GM18499 (cell line): ENCODE results near the gene SGCD.
"Not testable (repeated sequence)": the region's sequence is repeated elsewhere in the genome, so short reads cannot be mapped to it uniquely, and the experiment has no call there.

Source experiments
- ATAC-seq: cut with Tn5 transposase; IDR thresholded peaks from one replicate; pipeline ENCODE4 v1.9.1; 2021; ENCODE audit warnings: moderate number of reproducible peaks; ENCODE audit not compliant: insufficient read depth, unreplicated experiment

Gene SGCD

GRCh38 chr5:156610582-156610981, 283.6 kb downstream of the SGCD start:
- not testable (repeated sequence) for ATAC-seq

DNA sequence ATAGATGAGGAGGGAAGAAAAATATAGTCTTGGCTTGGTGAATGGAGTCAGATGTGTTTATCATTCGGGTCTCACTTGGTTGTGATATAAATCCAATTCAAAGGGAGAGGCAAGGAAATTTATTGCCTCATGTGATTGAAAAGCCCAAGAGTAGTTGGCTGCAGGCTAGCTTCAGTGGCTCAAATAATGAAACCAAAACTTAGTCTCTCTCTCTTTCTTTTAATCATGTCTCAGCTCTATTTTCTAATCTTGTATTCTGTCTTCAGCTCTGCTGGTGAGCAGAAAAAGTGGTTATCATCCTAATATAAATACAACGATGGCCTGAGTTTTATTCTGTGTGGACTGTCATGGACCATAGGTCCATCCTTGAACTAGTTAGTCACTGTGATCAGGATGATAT, 288.9 kb downstream of the SGCD start:
- ATAC-seq, result no peak

DNA sequence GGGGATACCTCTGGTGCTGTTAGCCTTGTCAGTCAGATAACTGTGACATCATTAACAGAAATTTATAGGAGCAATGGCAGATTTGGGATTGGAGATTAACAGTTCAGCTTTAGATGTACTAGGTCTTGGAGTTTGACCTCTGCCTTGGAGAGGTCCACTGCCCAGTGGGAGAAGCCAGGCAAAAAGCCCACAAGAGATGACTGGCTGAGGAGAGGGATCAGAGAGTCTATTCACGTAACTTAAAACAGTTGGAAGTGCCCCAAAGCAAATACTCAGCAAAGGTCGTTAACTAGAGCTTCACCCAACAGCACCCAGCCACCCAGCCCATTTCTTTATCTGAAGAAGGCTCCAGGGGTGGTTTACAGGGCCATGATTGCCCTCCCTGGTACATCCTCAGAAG, 290.5 kb downstream of the SGCD start:
- ATAC-seq, result no peak

- ATAC-seq, result no peak
Observed at GRCh38 chr5:156618601-156619000, 291.6 kb downstream of the SGCD start.

GRCh38 chr5:156621719-156622118, 294.8 kb downstream of the SGCD start:
- ATAC-seq, result no peak

DNA sequence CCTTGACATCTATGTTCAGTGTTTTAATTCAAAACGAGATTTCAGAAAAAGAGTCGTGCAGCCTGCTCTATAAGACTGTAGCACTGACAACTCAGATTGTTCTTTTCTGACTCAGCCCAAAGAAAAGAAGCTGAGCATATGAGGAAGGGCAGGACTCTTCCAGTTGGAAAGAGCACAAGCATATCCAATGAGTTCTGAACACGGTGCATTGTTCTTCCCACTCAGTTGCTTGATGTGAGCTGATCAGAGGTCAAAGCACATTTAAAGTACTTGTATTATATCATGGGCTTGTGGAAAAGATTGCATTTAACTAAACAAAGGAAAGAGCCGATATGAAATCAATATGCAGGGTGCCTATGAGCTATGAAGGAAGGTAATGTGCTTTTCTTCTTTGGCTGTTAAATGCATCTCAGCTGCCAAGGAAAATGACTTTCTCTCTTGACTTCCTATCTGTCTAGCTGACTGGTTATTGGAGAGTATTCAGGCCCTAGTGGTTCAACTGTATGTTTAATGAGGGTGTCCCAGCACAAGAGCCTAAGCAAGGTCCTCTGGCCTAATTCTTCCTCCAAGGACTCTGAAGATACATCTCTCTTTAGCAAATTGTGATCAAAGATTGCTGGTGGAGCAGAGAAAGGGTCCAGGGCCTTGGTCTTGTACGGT, 296.5 kb downstream of the SGCD start:
- no peak for ATAC-seq

- no peak for ATAC-seq
Observed at GRCh38 chr5:156624686-156625085, 297.7 kb downstream of the SGCD start.

DNA sequence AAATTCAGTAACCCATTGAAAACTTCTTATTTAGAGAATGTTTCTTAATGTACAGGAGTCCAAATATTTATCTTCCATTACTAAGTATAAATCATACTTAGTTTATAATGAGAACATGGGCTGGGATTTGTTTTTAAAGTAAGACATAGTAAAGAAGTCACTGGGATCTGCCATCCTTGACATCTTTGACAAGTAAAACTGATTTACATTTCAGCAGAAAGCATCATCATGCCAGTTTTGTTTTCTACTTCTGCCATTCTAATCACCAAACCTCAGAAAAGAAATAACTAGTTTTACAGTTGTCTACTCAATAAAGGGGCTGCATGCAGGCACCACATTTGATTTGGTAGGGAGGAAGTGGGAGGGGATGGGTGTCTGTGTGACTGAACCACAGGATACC, 301.5 kb downstream of the SGCD start:
- no peak for ATAC-seq

GRCh38 chr5:156631005-156631404, 304.0 kb downstream of the SGCD start:
- ATAC-seq, result no peak

- no peak for ATAC-seq
Observed at GRCh38 chr5:156634301-156634700, 307.3 kb downstream of the SGCD start.

GRCh38 chr5:156640691-156641241, 313.8 kb downstream of the SGCD start:
- no peak for ATAC-seq

GRCh38 chr5:156641686-156642085, 314.7 kb downstream of the SGCD start:
- ATAC-seq, result no peak

GRCh38 chr5:156647034-156647451, 320.1 kb downstream of the SGCD start:
- ATAC-seq, result no peak

DNA sequence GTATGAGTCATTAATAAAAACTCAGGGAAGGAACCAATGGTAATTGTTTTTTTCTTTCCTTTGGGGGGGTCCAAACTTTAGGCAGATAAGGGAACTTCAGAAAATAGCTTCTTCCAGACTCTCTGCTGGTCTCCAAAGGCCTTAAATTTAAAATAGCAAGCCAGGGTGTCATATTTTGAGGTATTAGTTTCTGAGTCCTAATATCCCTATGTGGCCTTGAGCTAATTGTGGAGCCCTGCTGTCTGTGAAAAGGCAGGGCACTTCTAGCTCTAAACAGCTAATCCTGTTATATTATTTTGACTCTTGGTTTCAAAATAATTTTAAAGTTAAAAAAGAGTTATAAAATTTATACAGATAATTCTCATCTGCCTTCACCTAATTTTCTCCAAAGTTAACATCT, 327.5 kb downstream of the SGCD start:
- no peak for ATAC-seq

- no peak for ATAC-seq
Observed at GRCh38 chr5:156655732-156656131, 328.8 kb downstream of the SGCD start.

GRCh38 chr5:156664832-156665231, 337.9 kb downstream of the SGCD start:
- not testable (repeated sequence) for ATAC-seq

- ATAC-seq, result not testable (repeated sequence)
Observed at GRCh38 chr5:156666686-156667085, 339.7 kb downstream of the SGCD start.

DNA sequence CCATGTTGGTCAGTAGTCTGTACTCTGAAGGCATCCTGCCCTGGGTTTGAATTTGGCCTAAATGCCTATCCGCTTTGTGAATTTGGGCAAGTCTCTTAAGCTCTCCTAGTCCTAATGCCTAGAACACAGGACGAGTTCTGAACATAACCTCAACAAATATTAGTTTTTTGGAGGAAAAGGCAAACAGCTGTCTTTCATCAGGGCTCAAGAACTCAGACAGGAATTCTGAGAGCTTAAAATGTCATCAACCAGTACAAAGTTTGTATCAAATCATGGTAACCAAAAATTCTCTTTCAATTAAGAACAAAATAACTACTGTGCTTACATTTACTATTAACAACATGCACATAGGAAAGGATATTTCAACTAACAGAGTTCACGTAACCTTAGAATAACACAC, 340.7 kb downstream of the SGCD start:
- ATAC-seq, result no peak

DNA sequence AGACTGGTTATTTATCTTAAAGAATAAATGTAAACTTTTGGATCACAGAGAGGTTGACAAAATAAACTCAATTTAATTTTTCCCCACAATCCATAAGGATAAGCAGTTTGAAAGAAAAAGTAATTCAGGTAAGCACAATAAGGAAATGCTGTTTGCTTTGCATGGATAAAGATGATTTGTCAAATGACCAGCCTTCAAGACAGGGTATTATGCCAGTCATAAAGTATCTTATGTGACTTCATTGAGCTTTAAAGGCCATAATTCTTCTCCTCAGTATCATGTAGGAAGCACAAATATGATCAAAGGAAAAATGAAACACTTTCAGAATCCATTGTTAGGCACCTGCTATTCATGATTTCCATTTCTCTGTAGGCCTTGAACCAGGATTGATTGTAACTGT, 342.5 kb downstream of the SGCD start:
- ATAC-seq, result no peak

DNA sequence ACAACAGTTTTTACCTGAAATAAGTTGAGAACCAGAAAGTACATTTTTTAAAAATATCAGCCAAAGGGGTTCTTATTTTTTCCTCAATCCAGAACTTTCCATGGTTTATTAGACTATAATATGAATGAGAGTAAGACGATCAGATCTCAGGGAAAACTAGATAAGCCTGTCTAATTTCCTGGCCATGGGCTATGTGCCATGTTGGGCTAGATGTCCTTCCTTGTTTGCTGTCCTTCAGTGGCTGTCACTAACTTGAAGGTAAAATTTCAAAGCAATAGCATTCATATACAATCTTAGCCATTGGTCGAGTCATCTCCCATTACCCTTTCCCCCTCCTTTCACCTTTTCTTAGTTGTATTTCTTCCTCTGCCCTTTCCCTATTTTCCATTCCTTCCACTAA, 343.7 kb downstream of the SGCD start:
- ATAC-seq, result no peak

- no peak for ATAC-seq
Observed at GRCh38 chr5:156675395-156675794, 348.4 kb downstream of the SGCD start.

- no peak for ATAC-seq
Observed at GRCh38 chr5:156677963-156678362, 351.0 kb downstream of the SGCD start.
